ENCODE data around the gene GDPD3. TPM values are rescaled to one million over a fixed set of nuclear protein-coding genes. Genes with fewer than 3 reads are reported as not detected.

The GDPD3 gene
- polyA plus RNA-seq, 3 donors: 9.6 TPM; not detected in 2

GRCh38 chr16:30063893-30064728, 49.2 kb downstream of the GDPD3 start:
- Histone ChIP-seq H3K4me2 (replicated peaks; ENCODE audit: extremely low read depth, low read length, poor library complexity, severe bottlenecking) (peak overlapping the region; percentile 87), H3K9ac (ENCODE audit: insufficient read depth, low read length, poor library complexity, severe bottlenecking) (peak overlapping the region; percentile 68), H3K4me3 (replicated peaks in 1 of 3; ENCODE audit: low read depth in 2 of 3, low read length in 3 of 3) (peak overlapping the region; percentile 95 to 99 (median 97)), H3K79me2 (ENCODE audit: insufficient read depth, low read length) (peaks cover 51% of the 10 kb centered on the region), H3K4me1 (ENCODE audit: control insufficient read depth in 1 of 2, insufficient read depth in 2 of 2, low read length in 2 of 2) (peaks cover 38 to 46% of the 10 kb centered on the region in 2 donors), H3K9me3 (replicated peaks in 1 of 2; ENCODE audit: control insufficient read depth in 1 of 2, insufficient read depth in 1 of 2, low read length in 2 of 2) (no peaks in the 10 kb centered on the region), H3K27me3 (ENCODE audit: control insufficient read depth in 2 of 2, insufficient read depth in 2 of 2, low read length in 2 of 2) (no peaks in the 10 kb centered on the region), H2AFZ (ENCODE audit: insufficient read depth, low read depth, low read length, poor library complexity, severe bottlenecking) (peak overlapping the region; percentile 90), H3K27ac (ENCODE audit: low read depth in 1 of 2, low read length in 2 of 2) (peak overlapping the region; percentile 94), H3K36me3 (replicated peaks in 1 of 2; ENCODE audit: control insufficient read depth in 1 of 2, insufficient read depth in 2 of 2, low read length in 2 of 2) (peaks cover 20 to 25% of the 10 kb centered on the region in 2 donors), H4K20me1 (ENCODE audit: insufficient read depth, low read length) (peaks cover 35% of the 10 kb centered on the region)
- peak; percentile 65 for TF ChIP-seq CTCF (IDR thresholded peaks at IDR 0.05)
- intact Hi-C loops (cut with micrococcal nuclease): no loop called here
- DNase-seq: peak; percentile 50 to 67 (median 53)
- Mint-ChIP-seq H3K4me1 (peaks cover 31% of the 10 kb centered on the region), H3K9me3 (peaks cover 0 to 2% (median 0%) of the 10 kb centered on the region in 7 donors), H3K27ac (peak overlapping the region; percentile 94 to 97 (median 96)), H3K4me3 (peak overlapping the region; percentile 93 to 97), H3K36me3 (peaks cover 21 to 27% of the 10 kb centered on the region in 2 donors), H3K27me3 (ENCODE audit: low read depth in 3 of 3) (peaks cover 0 to 3% (median 0%) of the 10 kb centered on the region in 3 donors)
- WGBS (ENCODE audit: insufficient coverage): 0% methylated on average over 9 of the region's 27 CpGs

- peaks cover 33 to 40% of the 10 kb centered on the region in 2 donors for H3K4me1 ChIP-seq (ENCODE audit: control insufficient read depth in 1 of 2, insufficient read depth in 2 of 2, low read length in 2 of 2)
- H4K20me1 ChIP-seq (ENCODE audit: insufficient read depth, low read length): peaks cover 28% of the 10 kb centered on the region
- peak overlapping the region in 2 of 3 experiments; percentile 97 to 99 for H3K4me3 ChIP-seq (replicated peaks in 1 of 3; ENCODE audit: low read depth in 2 of 3, low read length in 3 of 3)
- no peak for TF ChIP-seq CTCF (IDR thresholded peaks at IDR 0.05)
- Mint-ChIP-seq H3K27me3 (ENCODE audit: low read depth in 3 of 3) (peaks cover 0 to 3% (median 0%) of the 10 kb centered on the region in 3 donors), H3K4me3 (peak overlapping the region; percentile 93 to 97), H3K36me3 (peaks cover 14 to 20% of the 10 kb centered on the region in 2 donors), H3K9me3 (peaks cover 0 to 2% (median 0%) of the 10 kb centered on the region in 7 donors), H3K4me1 (peaks cover 26% of the 10 kb centered on the region), H3K27ac (peak overlapping the region; percentile 94 to 97 (median 96))
- peaks cover 44% of the 10 kb centered on the region for H3K79me2 ChIP-seq (ENCODE audit: insufficient read depth, low read length)
- H3K27me3 ChIP-seq (ENCODE audit: control insufficient read depth in 2 of 2, insufficient read depth in 2 of 2, low read length in 2 of 2): no peaks in the 10 kb centered on the region
- peaks cover 13 to 18% of the 10 kb centered on the region in 2 donors for H3K36me3 ChIP-seq (replicated peaks in 1 of 2; ENCODE audit: control insufficient read depth in 1 of 2, insufficient read depth in 2 of 2, low read length in 2 of 2)
- H3K27ac ChIP-seq (ENCODE audit: low read depth in 1 of 2, low read length in 2 of 2): peak overlapping the region; percentile 94
- peak overlapping the region; percentile 90 for H2AFZ ChIP-seq (ENCODE audit: insufficient read depth, low read depth, low read length, poor library complexity, severe bottlenecking)
- peak overlapping the region; percentile 68 for H3K9ac ChIP-seq (ENCODE audit: insufficient read depth, low read length, poor library complexity, severe bottlenecking)
- H3K9me3 ChIP-seq (replicated peaks in 1 of 2; ENCODE audit: control insufficient read depth in 1 of 2, insufficient read depth in 1 of 2, low read length in 2 of 2): no peaks in the 10 kb centered on the region
- no peak for DNase-seq
- peak overlapping the region; percentile 87 for H3K4me2 ChIP-seq (replicated peaks; ENCODE audit: extremely low read depth, low read length, poor library complexity, severe bottlenecking)
- WGBS (ENCODE audit: insufficient coverage): 59% methylated on average over 12 of the region's 12 CpGs
- intact Hi-C loops (cut with micrococcal nuclease): no loop called here
Observed at GRCh38 chr16:30063278-30063892, 50.0 kb downstream of the GDPD3 start.
